Stimulated activated CD8-positive, alpha-beta memory T cell treated with anti-CD3 and anti-CD28 coated beads, Interleukin-15, amount 100 ng/mL, for 48 hours (primary cell): Measurements from ENCODE around the gene UBE2L5.

ENCODE experiments used
- DNase-seq, 2 donors: peaks; one replicate each; pipeline ENCODE4 v3.0.0-alpha.2; 2020; ENCODE audit warnings: low read depth in 2 of 2

UBE2L5 gene

DNA sequence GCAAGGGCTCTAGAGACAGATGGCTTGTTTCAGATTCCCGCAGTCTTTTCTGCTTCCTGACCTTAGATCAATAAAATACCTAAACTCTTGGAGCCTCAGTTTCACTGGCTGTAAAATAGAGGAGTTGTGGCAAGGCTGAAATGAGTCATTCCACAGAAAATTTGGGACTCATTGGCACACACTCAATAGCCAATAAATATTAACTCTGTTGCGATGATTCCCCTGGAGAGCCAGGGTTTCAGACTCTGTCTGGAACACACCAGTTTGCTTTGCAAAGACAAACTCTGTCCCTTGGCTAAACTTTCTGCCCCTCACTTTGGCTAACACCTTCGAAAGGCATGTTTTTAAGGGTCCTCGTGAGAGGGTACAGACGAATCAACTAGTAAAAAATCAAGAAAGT is 18.1 kb upstream of the UBE2L5 start:
- no peak for DNase-seq

DNA sequence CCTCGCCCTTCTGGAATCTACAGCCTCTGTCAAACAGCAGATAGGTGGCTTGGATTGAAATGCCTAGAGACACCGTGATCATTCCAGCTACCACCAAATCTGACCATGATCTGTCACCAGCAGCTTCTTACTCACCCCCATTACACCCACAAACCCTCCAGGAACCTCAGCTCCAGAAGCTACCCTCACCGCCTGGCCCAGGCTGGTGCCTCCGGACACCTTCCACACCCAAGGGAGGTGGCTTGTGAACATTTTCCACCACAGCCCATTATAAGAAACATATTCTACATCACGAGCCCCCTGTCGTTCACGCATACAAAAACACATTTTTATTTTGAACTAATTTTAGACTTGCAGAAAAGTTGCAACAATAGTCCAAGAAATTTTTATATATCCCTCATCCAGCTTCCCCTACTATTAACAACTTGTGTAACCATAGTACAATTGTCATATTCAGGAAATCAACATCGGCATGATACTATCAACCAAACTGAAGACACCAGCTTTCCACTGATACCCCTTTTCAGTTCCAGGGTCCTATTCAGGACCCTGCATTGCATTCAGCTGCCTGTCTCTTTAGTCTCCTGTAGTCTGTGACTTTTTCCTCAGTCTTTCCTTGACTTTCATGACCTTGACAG is 15.4 kb upstream of the UBE2L5 start:
- no peak for DNase-seq

DNA sequence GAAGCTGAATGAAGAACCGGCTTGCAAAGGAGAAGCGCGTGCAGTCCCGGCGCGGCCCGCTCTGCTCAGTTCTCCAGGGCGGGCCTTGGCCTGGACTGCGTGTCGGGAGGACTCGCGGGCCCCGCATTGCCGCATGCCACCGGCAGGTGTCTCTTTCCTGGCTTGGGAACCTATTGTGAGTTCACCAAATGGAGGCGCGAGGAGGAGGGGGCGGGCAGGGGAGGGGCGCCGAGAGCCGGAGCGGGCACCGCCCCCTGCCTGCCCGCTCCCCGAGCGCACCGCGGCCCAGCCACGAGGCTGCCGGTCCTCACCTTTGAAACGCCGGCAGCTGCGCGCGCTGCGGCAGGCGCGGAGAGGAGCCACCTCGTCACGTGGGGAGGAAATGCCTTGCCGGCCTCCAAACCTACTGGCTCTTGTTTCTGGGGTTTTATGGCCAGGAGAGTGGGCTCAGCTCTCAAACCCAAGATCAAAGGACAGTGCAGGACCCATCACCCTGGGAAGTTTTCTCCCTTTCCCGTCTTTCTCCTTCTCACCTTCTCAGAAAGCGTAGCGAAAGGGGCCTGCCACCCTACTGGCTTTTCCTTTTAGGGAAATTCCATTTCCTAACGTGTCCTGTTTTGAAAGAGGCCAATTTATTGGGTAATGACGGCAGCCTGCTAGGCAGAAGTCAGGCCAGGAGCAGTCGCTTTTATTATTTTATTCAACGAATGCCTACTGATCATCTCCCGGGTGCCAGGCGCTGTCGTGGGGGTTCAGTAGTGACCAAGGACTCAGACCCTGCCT is 13.8 kb upstream of the UBE2L5 start:
- DNase-seq: peak; percentile 88 to 89

DNA sequence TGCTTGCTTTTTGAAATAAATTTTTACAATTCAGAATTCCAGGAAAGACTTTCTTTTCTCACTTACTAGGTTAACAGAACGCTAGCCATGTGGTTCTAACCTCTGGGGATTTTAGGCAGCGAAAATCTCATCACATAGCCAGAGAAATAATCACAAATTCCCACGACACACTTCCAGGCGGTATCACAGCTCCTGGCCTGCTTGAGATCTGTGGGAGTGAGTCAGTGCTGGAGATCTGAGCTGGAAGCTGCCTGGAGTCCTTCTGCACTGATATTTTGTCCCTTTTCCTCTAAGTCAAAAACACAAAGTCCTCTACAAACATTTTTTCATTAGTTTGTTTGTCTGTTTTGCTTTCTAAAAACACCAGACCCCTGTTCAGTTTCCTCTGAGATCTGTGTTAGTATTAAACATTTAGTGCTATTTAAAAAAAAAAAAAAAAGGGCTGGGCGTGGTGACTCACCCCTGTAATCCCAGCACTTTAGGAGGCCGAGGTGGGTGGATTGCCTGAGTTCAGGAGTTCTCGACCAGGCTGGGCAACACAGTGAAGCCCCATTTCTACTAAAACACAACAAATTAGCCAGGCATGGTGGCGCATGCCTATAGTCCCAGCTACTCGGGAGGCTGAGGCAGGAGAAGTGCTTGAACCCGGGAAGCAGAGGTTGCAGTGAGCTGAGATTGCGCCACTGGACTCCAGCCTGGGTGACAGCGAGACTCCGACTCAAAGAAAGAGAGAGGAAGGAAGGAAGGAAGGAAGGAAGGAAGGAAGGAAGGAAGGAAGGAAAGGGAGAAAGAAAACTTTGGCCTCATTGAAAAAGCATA is 12.2 kb upstream of the UBE2L5 start:
- DNase-seq: no peak

- no peak for DNase-seq
These were observed 11.6 kb upstream of the UBE2L5 start for GRCh38 chr13:30410705-30411125.

DNA sequence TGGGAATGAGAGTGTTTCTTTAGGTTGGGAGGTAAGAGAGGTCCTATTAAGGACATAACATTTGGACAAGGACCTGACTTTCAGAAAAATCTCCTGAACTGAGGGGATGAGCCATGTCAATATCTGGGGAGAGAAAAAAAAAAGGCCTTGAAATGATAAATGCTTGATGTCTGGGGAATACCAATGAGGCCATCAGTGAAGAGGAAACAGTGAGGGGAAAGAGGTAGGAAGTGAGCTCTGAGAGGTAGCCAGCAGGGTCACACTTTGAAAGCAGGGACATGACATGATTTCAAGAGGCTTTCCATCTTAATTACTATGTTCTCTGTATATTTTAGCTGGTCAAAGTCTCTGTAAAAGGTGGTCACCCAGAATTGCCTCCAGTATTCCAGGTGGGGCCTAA is 9.9 kb upstream of the UBE2L5 start:
- DNase-seq: no peak

DNA sequence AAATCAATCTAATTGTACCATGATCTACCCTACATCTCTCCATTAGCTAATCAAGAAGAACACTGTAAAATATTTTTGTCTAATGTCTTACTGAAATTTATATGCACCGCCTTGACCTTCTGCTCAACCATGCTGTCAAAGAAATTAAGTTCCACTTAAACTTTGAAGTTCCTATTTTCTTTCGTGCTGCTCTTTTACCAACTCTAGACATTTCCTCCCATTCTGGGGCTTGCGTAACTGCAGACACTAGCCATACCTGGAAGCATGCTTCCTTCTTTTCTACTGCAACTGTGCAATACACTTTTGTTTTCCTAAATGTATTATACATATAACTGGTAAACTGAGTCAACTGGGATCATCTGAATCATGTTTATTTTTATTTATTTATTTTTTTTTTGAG is 8.5 kb upstream of the UBE2L5 start:
- no peak for DNase-seq

DNA sequence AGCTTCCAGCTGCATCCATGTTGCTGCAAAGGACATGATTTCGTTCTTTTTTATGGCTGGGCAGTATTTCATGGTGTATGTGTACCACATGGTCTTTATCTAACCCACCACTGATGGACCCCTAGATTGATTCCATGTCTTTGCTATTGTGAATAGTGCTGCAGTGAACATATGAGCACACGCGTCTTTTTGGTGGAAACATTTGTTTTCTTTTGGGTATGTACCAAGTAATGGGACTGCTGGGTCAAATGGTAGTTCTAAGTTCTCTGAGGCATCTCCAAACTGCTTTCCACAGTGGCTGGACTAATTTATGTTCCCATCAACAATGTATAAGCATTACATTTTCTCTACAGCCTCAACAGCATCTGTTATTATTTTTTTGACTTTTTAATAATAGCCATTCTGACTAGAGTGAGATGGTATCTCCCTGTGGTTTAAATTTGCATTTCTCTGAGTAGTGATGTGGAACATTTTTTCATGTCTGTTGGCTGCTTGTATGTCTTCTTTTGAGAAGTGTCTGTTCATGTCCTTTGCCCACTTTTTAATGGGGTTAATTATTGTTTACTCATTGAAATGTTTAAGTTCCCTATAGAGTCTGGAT is 6.8 kb upstream of the UBE2L5 start:
- DNase-seq: no peak

- DNase-seq: no peak
These were observed 5.8 kb upstream of the UBE2L5 start for GRCh38 chr13:30416471-30416870.

GRCh38 chr13:30418075-30418716 is 4.1 kb upstream of the UBE2L5 start:
- no peak for DNase-seq

GRCh38 chr13:30418717-30419459 is 3.4 kb upstream of the UBE2L5 start:
- no peak for DNase-seq

- peak in 1 of 2 donors; percentile 9 for DNase-seq
These were observed 920 bp upstream of the UBE2L5 start for GRCh38 chr13:30421093-30422053.

DNA sequence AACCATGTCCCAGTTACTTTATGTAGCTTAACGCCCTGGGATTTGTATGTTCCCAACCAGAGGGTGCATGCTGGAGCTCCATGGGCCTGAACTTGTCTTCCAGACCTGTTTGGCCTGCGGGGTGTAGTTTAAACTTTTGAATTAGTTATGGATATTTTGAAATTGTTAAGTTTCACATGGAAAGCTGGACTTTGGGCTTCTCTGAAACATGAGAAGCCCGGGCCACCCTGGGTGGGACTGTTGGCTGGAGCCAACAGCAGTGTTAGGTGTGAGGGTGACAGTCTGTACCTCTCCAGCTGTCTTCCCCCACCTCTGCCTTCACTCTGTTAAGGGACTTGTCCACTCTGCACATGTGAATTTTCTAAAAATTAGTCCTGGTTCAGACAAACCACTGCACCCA is 1.6 kb downstream of the UBE2L5 start:
- DNase-seq: no peak

DNA sequence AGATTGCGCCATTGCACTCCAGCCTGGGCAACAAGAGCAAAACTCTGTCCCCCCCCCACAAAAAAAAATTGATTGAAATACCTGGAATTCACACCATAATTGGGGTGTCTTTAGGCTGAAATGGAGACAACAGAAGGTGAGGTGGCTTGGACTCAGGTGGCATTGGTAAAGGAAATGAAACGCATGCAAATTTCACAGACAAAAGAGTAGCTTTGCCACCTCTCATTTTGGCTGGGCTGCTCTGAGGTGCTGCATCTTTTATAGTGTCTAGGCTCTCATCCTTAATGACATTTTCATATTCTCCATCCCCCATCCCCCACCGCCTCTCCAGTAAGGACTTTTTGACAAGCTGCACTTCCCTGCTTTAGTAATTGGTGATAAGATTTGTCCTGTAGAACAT is 6.9 kb downstream of the UBE2L5 start:
- DNase-seq: no peak

DNA sequence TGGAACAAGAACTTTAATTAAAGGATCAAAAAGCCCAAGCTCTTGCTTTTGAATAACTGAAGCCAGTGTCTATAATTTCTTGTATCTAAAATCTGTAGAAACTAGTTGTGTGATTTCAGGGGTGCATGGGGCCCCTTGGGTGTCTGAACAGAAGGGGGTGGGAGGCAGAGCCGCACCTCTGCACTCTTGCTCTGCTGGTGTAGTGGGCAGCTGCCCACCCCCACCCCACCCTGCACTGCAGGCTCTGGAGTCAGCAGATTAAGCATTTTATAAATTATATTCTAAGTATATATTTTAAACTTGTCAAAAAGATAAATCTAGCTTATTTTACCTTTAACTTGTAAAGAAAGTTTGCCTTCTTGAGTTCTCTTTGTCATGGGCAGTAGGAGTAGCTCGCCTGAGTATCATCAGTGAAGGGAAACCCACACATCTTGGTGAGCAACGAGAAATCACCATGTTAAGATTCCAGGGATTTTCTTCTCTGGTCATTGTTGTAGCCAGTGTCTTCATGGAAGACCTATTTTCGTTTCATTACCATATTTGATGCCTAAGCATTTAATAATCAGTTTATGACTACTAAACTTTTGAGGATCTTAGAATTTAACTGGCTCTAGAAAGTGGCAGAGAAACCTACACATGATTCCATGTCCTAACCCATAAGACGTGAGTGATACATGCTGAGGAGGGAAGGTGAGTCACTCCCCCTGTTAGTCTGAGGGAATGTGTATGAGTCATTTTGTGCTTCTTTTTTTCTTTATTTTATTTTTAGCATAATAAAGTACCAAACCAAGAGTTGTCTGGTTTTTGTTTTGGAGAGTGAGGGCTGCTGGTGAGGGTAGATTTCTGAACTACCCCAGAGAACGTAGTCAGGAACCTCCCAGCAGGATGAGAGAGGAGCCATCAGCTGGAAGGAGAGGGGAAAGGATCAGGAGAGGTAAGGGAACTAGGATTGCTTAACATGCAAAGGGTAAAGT is 7.7 kb downstream of the UBE2L5 start:
- no peak for DNase-seq

DNA sequence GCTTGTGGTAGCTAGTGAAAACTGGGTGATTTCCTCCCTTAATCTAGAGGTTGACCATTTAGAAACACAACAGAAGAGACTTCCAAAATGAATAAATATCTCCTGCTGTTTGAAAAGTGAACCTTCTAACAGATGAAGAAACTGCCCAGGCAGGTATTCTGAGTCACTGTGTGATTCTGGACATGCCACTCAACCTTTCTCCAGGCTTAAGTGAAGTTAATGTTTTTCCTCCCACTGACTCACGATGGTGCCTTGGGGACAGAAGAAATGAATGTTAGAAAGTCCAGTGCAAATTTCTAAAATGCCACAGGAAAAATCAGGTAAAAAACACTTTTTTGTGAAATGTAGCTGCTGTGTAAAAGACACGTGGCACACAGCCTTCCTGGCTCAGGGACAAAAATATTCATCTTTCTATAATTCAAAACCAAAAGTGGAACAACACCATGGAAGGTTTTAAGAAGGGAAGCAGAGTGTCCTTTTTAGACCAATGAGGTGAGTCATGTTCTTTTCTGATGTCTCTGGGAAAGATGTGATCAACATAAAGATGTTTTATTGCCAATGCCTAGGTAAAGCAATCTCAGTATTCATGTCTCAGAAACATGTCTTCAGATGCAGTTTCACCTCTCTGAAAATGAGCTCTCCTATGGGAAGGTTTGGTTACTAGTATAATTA is 9.1 kb downstream of the UBE2L5 start:
- no peak for DNase-seq

- no peak for DNase-seq
These were observed 13.7 kb downstream of the UBE2L5 start for GRCh38 chr13:30435911-30436451.

GRCh38 chr13:30437177-30437576 is 14.9 kb downstream of the UBE2L5 start:
- DNase-seq: no peak
